Jurkat, Clone E6-1 (cell line): ENCODE measurements around the gene DNAH12.

ENCODE experiments used
- DNase-seq: peaks from one replicate; pipeline ENCODE4 v3.0.0-alpha.2; 2011; ENCODE audit warnings: low read depth, low spot score
- H3K4me3 ChIP-seq: 2 replicates; pipeline ENCODE4 v1.5.1; 2011; ENCODE audit warnings: mild to moderate bottlenecking, low read length, control low read depth, moderate library complexity

Gene DNAH12

DNA sequence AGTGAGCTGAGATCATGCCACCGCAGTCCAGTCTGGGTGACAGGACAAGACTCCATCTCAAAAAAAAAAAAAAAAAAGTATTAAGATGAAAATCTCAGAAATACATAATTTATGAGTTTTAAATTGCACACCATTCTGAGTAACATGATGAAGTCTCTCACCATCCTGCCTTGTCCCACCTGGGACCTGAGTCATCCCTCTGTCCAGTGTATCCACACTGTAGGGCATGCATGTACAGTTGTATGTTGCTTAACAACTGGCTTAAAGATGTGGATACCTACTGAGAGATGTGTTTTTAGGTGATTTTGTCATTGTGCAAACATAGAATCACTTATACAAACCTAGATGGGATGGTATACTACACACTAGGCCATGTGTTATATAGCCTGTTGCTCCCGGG is 268.8 kb downstream of the DNAH12 start:
- no peak for DNase-seq
- H3K4me3 ChIP-seq = no peak overlapping the region

DNA sequence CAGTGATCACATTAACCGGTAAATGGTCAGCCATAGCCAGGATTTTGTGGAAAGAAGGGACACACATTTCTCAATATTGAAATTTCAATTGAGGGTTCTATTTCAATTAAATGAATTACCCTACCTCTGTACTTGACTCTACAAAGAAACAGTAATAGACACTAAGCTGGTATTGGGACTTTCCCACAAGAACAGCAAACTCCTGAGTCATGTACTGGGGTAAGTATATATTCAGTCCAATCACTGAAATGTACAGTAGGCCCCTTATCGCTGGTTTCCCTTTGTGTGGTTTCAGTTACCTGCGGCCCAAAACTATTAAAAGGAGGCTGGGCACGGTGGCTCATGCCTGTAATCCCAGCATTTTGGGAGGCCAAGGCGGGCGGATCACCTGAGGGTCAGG is 269.3 kb downstream of the DNAH12 start:
- no peak overlapping the region for H3K4me3 ChIP-seq
- DNase-seq = no peak

DNA sequence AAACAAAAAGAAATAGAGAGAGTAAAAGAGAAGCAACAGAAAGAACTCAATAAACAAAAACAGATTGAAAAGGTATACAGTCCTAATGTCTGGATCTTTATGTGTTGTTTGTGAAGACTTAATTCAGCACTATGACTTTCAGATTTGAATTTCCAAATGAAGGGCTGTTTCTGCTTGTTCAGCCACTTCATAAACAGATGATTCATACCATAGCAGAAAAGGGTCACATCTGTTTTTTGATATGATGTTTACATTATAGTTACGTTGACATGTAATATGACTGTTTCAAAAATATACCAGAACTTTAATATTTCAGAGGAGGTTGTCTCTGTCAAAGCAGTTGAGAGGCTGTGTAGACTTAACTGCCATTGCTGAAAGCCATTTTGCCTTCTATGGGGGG is 275.7 kb downstream of the DNAH12 start:
- DNase-seq = no peak
- no peak overlapping the region for H3K4me3 ChIP-seq

DNA sequence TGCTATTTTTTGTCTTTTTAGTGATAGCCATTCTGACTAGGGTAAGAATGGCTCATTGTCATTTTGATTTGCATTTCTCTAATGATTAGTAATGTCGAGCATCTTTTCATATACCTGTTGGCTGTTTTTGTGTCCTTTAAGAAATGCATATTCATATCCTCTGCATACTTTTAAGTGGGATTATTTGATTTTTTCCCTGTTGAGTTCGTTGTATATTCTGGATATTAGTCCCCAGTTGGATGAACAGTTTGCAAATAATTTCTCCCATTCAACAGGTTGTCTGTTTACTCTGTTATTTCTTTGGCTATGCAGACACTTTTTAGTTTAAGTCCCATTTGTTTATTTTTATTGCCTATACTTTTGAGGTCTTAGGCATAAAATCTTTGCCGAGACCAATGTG is 282.2 kb downstream of the DNAH12 start:
- no peak overlapping the region for H3K4me3 ChIP-seq
- DNase-seq = no peak

DNA sequence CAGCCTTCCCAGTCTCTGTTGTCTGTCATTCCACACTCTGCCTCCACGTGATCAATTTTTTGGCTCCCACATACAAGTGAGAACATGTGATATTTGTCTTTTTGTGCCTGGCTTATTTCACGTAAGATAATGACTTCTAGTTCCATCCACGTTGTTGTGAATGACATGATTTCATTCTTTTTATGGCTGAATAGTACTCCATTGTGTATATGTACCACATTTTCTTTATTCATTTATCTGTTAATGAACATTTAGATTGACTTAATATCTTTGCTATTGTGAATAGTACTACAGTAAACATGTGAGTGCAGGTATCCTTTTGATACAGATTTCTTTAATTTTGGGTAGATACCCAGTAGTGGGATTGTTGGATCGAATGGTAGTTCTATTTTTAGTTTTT is 283.0 kb downstream of the DNAH12 start:
- DNase-seq = no peak
- no peak overlapping the region for H3K4me3 ChIP-seq

DNA sequence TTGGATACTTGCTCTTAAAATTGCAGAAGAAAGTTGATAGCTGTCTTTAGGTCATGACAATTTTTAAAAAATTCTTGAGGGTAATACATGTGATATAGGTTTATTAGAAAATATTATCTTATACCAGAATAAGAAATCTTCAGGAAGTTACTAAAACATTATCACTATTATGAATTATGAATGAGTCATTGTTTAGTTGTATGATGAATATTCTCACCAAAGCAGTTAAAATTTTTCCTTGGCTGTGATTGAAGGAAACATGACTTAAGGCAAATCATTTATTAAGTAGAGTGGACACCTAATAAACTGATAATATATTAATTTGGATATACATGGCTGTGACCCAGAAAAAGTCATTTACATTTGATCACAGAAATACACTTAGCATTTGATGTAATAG is 286.5 kb downstream of the DNAH12 start:
- DNase-seq = no peak
- no peak overlapping the region for H3K4me3 ChIP-seq

DNA sequence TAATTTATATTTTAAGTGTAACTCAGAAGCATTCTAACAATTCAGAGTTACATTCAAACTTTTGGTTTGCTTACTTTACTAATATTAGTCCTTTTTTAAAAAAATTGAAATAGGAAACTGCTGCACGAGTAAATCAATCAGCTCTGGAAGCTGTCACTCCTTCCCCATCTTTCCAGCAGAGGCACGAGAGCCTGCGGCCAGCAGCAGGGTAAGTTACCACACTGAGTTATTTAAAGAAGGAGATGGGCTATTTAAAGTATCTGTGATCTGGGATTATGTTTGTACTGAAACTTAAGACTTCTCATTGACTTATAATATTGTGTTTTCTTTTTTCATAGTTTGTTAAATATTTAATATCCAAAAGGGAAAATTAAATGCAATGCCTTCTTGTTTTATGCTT is 287.3 kb downstream of the DNAH12 start:
- no peak overlapping the region for H3K4me3 ChIP-seq
- DNase-seq = no peak

DNA sequence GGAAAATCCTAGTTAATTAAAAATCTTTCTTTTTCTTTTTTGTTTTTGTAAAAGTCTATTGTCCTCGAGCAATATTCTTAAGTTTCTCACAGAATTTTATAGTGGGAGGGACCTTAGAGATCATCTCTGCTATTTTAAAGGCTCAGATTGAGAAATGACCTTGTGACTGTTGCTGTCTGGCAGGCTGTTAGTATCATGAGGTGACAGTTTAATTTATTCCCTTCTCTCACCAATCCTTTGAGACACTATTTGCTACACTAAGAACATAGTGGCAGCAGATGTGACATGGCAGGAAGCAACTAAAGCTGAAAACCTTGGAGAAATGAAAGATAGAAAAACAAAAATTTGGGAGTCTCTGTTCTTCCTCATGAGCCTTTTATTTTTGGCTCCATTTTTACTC is 291.7 kb downstream of the DNAH12 start:
- no peak for DNase-seq
- H3K4me3 ChIP-seq = no peak overlapping the region

DNA sequence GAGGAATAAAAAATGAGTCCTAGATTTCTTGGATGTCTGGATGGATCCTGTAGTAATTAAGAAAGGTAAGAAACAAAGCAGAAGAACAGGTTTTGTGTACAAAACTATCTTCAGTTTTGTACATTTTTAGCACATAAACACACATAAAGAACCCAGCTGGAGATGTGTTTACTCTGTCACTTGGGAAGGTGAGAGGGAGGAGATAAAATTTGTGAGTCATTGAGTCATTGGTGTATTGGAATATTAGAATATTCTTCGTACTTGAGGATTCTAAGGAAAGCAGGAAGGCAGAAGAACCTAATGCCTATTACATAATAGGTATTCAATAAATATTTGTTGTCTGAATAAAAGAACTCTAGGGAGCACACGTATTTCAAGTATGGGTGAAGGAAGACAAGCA is 299.2 kb downstream of the DNAH12 start:
- no peak overlapping the region for H3K4me3 ChIP-seq
- no peak for DNase-seq
